Hepatocyte (in vitro differentiated cells): ENCODE data around the gene NME7.

ENCODE experiments used
- CTCF ChIP-seq: fragments of 200-600 bp; sonication (generic); IDR thresholded peaks from 2 replicates; pipeline ENCODE4 v1.5.1; 2016; ENCODE audit warnings: antibody characterized with exemption, mild to moderate bottlenecking; ENCODE audit not compliant: poor library complexity
- EZH2 ChIP-seq: fragments of 200-600 bp; sonication (generic); IDR thresholded peaks from 2 replicates; pipeline ENCODE4 v1.6.1; 2016; ENCODE audit warnings: antibody characterized with exemption, mild to moderate bottlenecking, borderline replicate concordance
- EZH2phosphoT487 ChIP-seq: fragments of 200-600 bp; sonication (generic); IDR thresholded peaks from one replicate; pipeline ENCODE4 v1.6.1; 2018; ENCODE audit warnings: antibody characterized with exemption, mild to moderate bottlenecking, low read depth, moderate library complexity; ENCODE audit not compliant: unreplicated experiment, severe bottlenecking

- TF ChIP-seq CTCF (peak; percentile 35), EZH2 (no peak), EZH2phosphoT487 (no peak)
These were observed 233.6 kb downstream of the NME7 start for GRCh38 chr1:169133801-169134502.
